GM23248 (cell line): ENCODE results near the gene ELOVL7.

Source experiments
- EZH2 ChIP-seq: fragments of 200-600 bp; sonication (generic); IDR thresholded peaks from 2 replicates; pipeline ENCODE4 v1.6.1; 2018; ENCODE audit warnings: antibody characterized with exemption, mild to moderate bottlenecking; ENCODE audit not compliant: insufficient read depth, poor library complexity, severe bottlenecking
- EZH2phosphoT487 ChIP-seq: fragments of 200-600 bp; sonication (generic); IDR thresholded peaks from 2 replicates; pipeline ENCODE4 v1.6.1; 2018; ENCODE audit warnings: antibody characterized with exemption, moderate library complexity, mild to moderate bottlenecking, low read depth; ENCODE audit not compliant: insufficient read depth

DNA sequence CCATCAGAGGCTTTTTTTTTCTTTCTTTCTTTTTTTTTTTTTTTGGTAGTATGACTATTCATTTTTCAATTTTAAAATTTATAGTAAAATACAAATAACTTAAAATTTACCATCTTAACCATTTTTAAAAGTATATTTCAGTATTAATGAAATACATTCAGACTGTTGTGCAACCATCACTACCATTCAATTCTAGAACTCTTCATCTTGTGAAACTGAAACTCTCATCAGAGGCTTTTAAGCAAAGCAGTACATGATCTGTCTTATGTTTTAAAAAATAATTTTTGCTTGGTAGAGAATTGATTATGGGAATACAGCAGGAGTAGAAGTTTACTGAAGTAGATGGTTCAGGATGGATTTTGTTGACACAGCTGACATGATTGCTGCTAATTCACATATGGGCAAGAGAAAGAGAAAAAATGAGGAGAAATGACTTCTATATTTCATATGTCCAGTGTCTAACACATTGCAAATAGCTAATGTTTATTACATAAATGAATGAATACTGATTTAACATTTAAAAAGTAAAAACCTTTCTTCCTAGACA, 13.4 kb downstream of the ELOVL7 start:
- TF ChIP-seq EZH2, result no peak
- no peak for TF ChIP-seq EZH2phosphoT487
